GM23338 (cell line): ENCODE data around the gene DNAJB6. TPM values are rescaled to one million over a fixed set of nuclear protein-coding genes. Genes with fewer than 3 reads are reported as not detected.

Experiments
- ATAC-seq: fragments of 200-7000 bp; cut with Tn5 transposase; 3 replicates; pipeline ENCODE4 v1.9.1; 2020
- DNase-seq: peaks from one replicate; pipeline ENCODE4 v3.0.0-alpha.2; 2015; ENCODE audit warnings: low spot score
- H2AFZ ChIP-seq: fragments of 200-600 bp; sonication (generic); 2 replicates; pipeline ENCODE4 v1.8.0; 2016; ENCODE audit warnings: antibody characterized with exemption, mild to moderate bottlenecking, moderate library complexity
- H3F3A ChIP-seq: fragments of 200-600 bp; sonication (generic); replicated peaks from 2 replicates; pipeline ENCODE4 v1.8.0; 2017; ENCODE audit warnings: antibody characterized with exemption, mixed run types, low read depth
- H3K27ac ChIP-seq: fragments of 200-600 bp; sonication (generic); 2 replicates; pipeline ENCODE4 v1.6.1; 2016; ENCODE audit warnings: low read depth
- H3K27me3 ChIP-seq: fragments of 200-600 bp; sonication (generic); 2 replicates; pipeline ENCODE4 v1.8.0; 2016; ENCODE audit warnings: mild to moderate bottlenecking, mixed run types, moderate library complexity; ENCODE audit not compliant: insufficient read depth
- H3K36me3 ChIP-seq: fragments of 200-600 bp; sonication (generic); 2 replicates; pipeline ENCODE4 v1.8.0; 2016; ENCODE audit warnings: mild to moderate bottlenecking; ENCODE audit not compliant: insufficient read depth
- H3K4me1 ChIP-seq: fragments of 200-600 bp; sonication (generic); 2 replicates; pipeline ENCODE4 v1.8.0; 2016; ENCODE audit warnings: mild to moderate bottlenecking, moderate library complexity; ENCODE audit not compliant: insufficient read depth
- H3K4me2 ChIP-seq: fragments of 200-600 bp; sonication (generic); 2 replicates; pipeline ENCODE4 v1.7.1; 2017; ENCODE audit warnings: mixed run types
- H3K4me3 ChIP-seq: fragments of 200-600 bp; sonication (generic); 2 replicates; pipeline ENCODE4 v1.6.1; 2016; ENCODE audit warnings: mixed run types
- H3K79me2 ChIP-seq: fragments of 200-600 bp; sonication (generic); replicated peaks from 2 replicates; pipeline ENCODE4 v1.8.0; 2017; ENCODE audit warnings: mild to moderate bottlenecking; ENCODE audit not compliant: insufficient read depth
- H3K9me2 ChIP-seq: fragments of 200-600 bp; sonication (generic); 2 replicates; pipeline ENCODE4 v1.8.0; 2017; ENCODE audit not compliant: insufficient read depth
- H4K20me1 ChIP-seq: fragments of 200-600 bp; sonication (generic); replicated peaks from 2 replicates; pipeline ENCODE4 v1.8.0; 2017; ENCODE audit warnings: mild to moderate bottlenecking; ENCODE audit not compliant: insufficient read depth
- H3K27ac Mint-ChIP-seq: 2 replicates; pipeline ENCODE4 v1.8.0; 2020; ENCODE audit warnings: inconsistent platforms, mild to moderate bottlenecking, moderate library complexity, mixed read lengths
- H3K27me3 Mint-ChIP-seq: 3 replicates; pipeline ENCODE4 v1.8.0; 2022; ENCODE audit warnings: low read depth, mild to moderate bottlenecking, moderate library complexity, mixed read lengths, inconsistent platforms; ENCODE audit not compliant: insufficient read depth, poor library complexity
- H3K36me3 Mint-ChIP-seq: 3 replicates; pipeline ENCODE4 v1.8.0; 2021; ENCODE audit warnings: low read depth, mild to moderate bottlenecking, inconsistent platforms, moderate library complexity, mixed read lengths
- H3K4me1 Mint-ChIP-seq: 3 replicates; pipeline ENCODE4 v1.8.0; 2020; ENCODE audit warnings: mild to moderate bottlenecking, inconsistent platforms, mixed read lengths
- H3K4me3 Mint-ChIP-seq: 3 replicates; pipeline ENCODE4 v1.8.0; 2021; ENCODE audit warnings: moderate library complexity, mild to moderate bottlenecking, inconsistent platforms, mixed read lengths
- H3K9me3 Mint-ChIP-seq: 3 replicates; pipeline ENCODE4 v1.8.0; 2020; ENCODE audit warnings: moderate library complexity, mild to moderate bottlenecking, inconsistent platforms, mixed read lengths
- CREB1 ChIP-seq: fragments of 250-450 bp; sonication (Bioruptor Pico); IDR thresholded peaks from 2 replicates; pipeline ENCODE4 v1.5.0; 2020; ENCODE audit warnings: low read depth, mild to moderate bottlenecking, moderate library complexity
- EZH2 ChIP-seq: fragments of 200-600 bp; sonication (generic); IDR thresholded peaks from one replicate; pipeline ENCODE4 v1.8.0; 2017; ENCODE audit warnings: antibody characterized with exemption, mild to moderate bottlenecking, low read depth; ENCODE audit not compliant: unreplicated experiment
- EZH2phosphoT487 ChIP-seq: fragments of 200-600 bp; sonication (generic); IDR thresholded peaks from one replicate; pipeline ENCODE4 v1.8.1; 2018; ENCODE audit warnings: antibody characterized with exemption; ENCODE audit not compliant: unreplicated experiment
- JUNB ChIP-seq: IDR thresholded peaks from one replicate; pipeline ENCODE4 v1.6.1; 2016; ENCODE audit warnings: antibody characterized with exemption; ENCODE audit not compliant: unreplicated experiment
- NANOG ChIP-seq: IDR thresholded peaks from 2 replicates; pipeline ENCODE4 v1.6.1; 2016; ENCODE audit warnings: antibody characterized with exemption, borderline replicate concordance
- POLR2AphosphoS5 ChIP-seq: IDR thresholded peaks from 2 replicates; pipeline ENCODE4 v1.6.1; 2016; ENCODE audit warnings: antibody characterized with exemption, low read depth
- STAT1 ChIP-seq: IDR thresholded peaks from one replicate; pipeline ENCODE4 v1.6.1; 2016; ENCODE audit warnings: antibody characterized with exemption; ENCODE audit not compliant: unreplicated experiment
- ZNF114 ChIP-seq: fragments of 250-450 bp; sonication (Bioruptor Pico); IDR thresholded peaks from 2 replicates; pipeline ENCODE4 v1.5.0; 2020; ENCODE audit warnings: mild to moderate bottlenecking, moderate library complexity
- ZNF331 ChIP-seq: fragments of 250-450 bp; sonication (Bioruptor Pico); IDR thresholded peaks from 2 replicates; pipeline ENCODE4 v1.5.0; 2020; ENCODE audit warnings: low read depth, mild to moderate bottlenecking, moderate library complexity
- polyA plus RNA-seq: library from polyadenylated mRNA; unstranded; fragments of >200 nt; fragmentation: Nextera tagmentation; extraction: Ambion mirVana; gene quantifications from 2 replicates; pipeline ENCODE4 v1.2.1, GENCODE V29; 2016
- total RNA-seq: library from RNA; depleted of rRNA; stranded (reverse); fragments of >200 nt; shearing (Covaris generic); gene quantifications from 2 replicates; pipeline ENCODE4 v1.2.3, GENCODE V29; 2014
- TF ChIP-seq, protein P1 (sequence below), 2 experiments: fragments of 200-600 bp in 1 of 2; sonication (generic) in 1 of 2; conservative IDR thresholded peaks; 2 replicates each; pipeline versions ENCODE4 v1.5.1 to v1.6.1; 2016 to 2017; ENCODE audit warnings: antibody characterized with exemption in 2 of 2, low read depth in 2 of 2, mild to moderate bottlenecking in 2 of 2, moderate library complexity in 1 of 2
- TF ChIP-seq, protein P2 (sequence below): IDR thresholded peaks from 2 replicates; pipeline ENCODE4 v1.6.1; 2016; ENCODE audit warnings: antibody characterized with exemption
- TF ChIP-seq, protein P3 (sequence below): fragments of 250-450 bp; sonication (Bioruptor Pico); IDR thresholded peaks from 2 replicates; pipeline ENCODE4 v1.5.0; 2020; ENCODE audit warnings: mild to moderate bottlenecking, moderate library complexity
- TF ChIP-seq, protein P4 (sequence below): IDR thresholded peaks from one replicate; pipeline ENCODE4 v1.6.1; 2018; ENCODE audit warnings: antibody characterized with exemption; ENCODE audit not compliant: unreplicated experiment

The DNAJB6 gene
- total and polyA plus RNA-seq, 2 experiments from 2014 or later = 308 to 322 TPM

DNA sequence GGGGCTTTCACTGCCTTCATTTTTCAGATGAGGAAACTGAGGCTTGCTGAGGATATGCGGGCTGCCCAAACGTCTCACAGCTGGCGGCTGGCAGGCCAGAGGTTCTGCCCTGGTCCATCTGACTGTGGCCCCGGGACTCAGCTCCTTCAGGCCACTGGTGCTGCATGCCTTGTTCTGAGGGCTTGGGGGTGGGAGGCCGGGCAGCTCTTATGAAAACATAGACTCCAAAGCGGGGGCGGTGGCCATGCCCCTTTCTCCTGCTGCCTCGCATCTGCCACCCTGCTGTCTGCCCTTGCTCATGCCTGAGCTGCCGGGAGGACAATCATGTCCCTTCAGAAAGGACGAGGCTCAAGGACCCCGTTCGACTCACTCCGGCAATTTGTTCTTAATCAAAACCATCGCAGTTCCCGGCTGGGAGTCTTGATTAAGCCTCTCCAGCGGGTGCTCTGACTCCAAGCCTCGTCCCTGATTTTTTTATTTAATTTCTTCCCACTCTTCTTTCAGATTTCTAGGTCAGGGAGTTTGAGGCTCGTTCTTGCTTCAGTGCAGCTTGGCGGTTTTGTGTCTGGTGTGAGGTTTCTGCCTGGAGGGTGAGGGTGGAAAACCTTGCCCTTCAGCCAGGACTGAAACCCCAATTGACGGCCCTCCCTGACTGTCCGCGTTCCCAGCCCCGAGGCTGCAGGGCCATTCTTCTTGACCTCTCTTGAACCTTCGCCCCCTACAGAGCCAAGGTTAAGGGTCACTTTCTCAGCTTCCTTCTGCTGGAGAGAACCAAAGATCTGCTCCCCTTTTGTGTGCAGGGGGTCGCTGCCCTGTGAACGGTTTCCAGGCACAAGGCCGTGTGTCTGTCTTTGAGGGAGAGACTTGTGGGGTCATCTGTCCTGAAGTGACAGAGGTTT lies 120.8 kb downstream of the DNAJB6 start:
- no peaks in the 10 kb centered on the region for H3F3A ChIP-seq
- no peaks in the 10 kb centered on the region for H3K4me1 ChIP-seq
- no peaks in the 10 kb centered on the region for H3K9me2 ChIP-seq
- H3K4me1 Mint-ChIP-seq = no peaks in the 10 kb centered on the region
- no peak overlapping the region for H3K27ac ChIP-seq
- H3K4me2 ChIP-seq = no peak overlapping the region
- H3K4me3 ChIP-seq = no peak overlapping the region
- no peak overlapping the region for H3K27ac Mint-ChIP-seq
- H4K20me1 ChIP-seq = no peaks in the 10 kb centered on the region
- DNase-seq = no peak
- no peak for TF ChIP-seq EZH2
- TF ChIP-seq JUNB = no peak
- TF ChIP-seq, protein P1, sequence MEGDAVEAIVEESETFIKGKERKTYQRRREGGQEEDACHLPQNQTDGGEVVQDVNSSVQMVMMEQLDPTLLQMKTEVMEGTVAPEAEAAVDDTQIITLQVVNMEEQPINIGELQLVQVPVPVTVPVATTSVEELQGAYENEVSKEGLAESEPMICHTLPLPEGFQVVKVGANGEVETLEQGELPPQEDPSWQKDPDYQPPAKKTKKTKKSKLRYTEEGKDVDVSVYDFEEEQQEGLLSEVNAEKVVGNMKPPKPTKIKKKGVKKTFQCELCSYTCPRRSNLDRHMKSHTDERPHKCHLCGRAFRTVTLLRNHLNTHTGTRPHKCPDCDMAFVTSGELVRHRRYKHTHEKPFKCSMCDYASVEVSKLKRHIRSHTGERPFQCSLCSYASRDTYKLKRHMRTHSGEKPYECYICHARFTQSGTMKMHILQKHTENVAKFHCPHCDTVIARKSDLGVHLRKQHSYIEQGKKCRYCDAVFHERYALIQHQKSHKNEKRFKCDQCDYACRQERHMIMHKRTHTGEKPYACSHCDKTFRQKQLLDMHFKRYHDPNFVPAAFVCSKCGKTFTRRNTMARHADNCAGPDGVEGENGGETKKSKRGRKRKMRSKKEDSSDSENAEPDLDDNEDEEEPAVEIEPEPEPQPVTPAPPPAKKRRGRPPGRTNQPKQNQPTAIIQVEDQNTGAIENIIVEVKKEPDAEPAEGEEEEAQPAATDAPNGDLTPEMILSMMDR (conservative IDR thresholded peaks at IDR 0.05; ENCODE audit: low read depth in 2 of 2) = no peak
- no peak for TF ChIP-seq STAT1
- TF ChIP-seq, protein P2, sequence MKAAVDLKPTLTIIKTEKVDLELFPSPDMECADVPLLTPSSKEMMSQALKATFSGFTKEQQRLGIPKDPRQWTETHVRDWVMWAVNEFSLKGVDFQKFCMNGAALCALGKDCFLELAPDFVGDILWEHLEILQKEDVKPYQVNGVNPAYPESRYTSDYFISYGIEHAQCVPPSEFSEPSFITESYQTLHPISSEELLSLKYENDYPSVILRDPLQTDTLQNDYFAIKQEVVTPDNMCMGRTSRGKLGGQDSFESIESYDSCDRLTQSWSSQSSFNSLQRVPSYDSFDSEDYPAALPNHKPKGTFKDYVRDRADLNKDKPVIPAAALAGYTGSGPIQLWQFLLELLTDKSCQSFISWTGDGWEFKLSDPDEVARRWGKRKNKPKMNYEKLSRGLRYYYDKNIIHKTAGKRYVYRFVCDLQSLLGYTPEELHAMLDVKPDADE = no peak
- TF ChIP-seq ZNF114 = no peak
- no peak for TF ChIP-seq EZH2phosphoT487
- TF ChIP-seq POLR2AphosphoS5 = no peak
- no peak for TF ChIP-seq CREB1
- TF ChIP-seq, protein P3, sequence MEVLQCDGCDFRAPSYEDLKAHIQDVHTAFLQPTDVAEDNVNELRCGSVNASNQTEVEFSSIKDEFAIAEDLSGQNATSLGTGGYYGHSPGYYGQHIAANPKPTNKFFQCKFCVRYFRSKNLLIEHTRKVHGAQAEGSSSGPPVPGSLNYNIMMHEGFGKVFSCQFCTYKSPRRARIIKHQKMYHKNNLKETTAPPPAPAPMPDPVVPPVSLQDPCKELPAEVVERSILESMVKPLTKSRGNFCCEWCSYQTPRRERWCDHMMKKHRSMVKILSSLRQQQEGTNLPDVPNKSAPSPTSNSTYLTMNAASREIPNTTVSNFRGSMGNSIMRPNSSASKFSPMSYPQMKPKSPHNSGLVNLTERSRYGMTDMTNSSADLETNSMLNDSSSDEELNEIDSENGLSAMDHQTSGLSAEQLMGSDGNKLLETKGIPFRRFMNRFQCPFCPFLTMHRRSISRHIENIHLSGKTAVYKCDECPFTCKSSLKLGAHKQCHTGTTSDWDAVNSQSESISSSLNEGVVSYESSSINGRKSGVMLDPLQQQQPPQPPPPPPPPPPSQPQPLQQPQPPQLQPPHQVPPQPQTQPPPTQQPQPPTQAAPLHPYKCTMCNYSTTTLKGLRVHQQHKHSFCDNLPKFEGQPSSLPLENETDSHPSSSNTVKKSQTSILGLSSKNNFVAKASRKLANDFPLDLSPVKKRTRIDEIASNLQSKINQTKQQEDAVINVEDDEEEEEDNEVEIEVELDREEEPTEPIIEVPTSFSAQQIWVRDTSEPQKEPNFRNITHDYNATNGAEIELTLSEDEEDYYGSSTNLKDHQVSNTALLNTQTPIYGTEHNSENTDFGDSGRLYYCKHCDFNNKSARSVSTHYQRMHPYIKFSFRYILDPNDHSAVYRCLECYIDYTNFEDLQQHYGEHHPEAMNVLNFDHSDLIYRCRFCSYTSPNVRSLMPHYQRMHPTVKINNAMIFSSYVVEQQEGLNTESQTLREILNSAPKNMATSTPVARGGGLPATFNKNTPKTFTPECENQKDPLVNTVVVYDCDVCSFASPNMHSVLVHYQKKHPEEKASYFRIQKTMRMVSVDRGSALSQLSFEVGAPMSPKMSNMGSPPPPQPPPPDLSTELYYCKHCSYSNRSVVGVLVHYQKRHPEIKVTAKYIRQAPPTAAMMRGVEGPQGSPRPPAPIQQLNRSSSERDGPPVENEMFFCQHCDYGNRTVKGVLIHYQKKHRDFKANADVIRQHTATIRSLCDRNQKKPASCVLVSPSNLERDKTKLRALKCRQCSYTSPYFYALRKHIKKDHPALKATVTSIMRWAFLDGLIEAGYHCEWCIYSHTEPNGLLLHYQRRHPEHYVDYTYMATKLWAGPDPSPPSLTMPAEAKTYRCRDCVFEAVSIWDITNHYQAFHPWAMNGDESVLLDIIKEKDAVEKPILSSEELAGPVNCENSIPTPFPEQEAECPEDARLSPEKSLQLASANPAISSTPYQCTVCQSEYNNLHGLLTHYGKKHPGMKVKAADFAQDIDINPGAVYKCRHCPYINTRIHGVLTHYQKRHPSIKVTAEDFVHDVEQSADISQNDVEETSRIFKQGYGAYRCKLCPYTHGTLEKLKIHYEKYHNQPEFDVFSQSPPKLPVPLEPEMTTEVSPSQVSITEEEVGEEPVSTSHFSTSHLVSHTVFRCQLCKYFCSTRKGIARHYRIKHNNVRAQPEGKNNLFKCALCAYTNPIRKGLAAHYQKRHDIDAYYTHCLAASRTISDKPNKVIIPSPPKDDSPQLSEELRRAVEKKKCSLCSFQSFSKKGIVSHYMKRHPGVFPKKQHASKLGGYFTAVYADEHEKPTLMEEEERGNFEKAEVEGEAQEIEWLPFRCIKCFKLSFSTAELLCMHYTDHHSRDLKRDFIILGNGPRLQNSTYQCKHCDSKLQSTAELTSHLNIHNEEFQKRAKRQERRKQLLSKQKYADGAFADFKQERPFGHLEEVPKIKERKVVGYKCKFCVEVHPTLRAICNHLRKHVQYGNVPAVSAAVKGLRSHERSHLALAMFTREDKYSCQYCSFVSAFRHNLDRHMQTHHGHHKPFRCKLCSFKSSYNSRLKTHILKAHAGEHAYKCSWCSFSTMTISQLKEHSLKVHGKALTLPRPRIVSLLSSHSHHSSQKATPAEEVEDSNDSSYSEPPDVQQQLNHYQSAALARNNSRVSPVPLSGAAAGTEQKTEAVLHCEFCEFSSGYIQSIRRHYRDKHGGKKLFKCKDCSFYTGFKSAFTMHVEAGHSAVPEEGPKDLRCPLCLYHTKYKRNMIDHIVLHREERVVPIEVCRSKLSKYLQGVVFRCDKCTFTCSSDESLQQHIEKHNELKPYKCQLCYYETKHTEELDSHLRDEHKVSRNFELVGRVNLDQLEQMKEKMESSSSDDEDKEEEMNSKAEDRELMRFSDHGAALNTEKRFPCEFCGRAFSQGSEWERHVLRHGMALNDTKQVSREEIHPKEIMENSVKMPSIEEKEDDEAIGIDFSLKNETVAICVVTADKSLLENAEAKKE (CRISPR knock-in tag) = no peak
- TF ChIP-seq NANOG = no peak
- TF ChIP-seq, protein P4, sequence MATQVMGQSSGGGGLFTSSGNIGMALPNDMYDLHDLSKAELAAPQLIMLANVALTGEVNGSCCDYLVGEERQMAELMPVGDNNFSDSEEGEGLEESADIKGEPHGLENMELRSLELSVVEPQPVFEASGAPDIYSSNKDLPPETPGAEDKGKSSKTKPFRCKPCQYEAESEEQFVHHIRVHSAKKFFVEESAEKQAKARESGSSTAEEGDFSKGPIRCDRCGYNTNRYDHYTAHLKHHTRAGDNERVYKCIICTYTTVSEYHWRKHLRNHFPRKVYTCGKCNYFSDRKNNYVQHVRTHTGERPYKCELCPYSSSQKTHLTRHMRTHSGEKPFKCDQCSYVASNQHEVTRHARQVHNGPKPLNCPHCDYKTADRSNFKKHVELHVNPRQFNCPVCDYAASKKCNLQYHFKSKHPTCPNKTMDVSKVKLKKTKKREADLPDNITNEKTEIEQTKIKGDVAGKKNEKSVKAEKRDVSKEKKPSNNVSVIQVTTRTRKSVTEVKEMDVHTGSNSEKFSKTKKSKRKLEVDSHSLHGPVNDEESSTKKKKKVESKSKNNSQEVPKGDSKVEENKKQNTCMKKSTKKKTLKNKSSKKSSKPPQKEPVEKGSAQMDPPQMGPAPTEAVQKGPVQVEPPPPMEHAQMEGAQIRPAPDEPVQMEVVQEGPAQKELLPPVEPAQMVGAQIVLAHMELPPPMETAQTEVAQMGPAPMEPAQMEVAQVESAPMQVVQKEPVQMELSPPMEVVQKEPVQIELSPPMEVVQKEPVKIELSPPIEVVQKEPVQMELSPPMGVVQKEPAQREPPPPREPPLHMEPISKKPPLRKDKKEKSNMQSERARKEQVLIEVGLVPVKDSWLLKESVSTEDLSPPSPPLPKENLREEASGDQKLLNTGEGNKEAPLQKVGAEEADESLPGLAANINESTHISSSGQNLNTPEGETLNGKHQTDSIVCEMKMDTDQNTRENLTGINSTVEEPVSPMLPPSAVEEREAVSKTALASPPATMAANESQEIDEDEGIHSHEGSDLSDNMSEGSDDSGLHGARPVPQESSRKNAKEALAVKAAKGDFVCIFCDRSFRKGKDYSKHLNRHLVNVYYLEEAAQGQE = no peak
- no peak for TF ChIP-seq ZNF331 (CRISPR knock-in tag)
- peaks cover 98% of the 10 kb centered on the region for H3K9me3 Mint-ChIP-seq
- H3K27me3 Mint-ChIP-seq = peaks cover 4% of the 10 kb centered on the region
- peaks cover 36% of the 10 kb centered on the region for H3K36me3 Mint-ChIP-seq
- H3K36me3 ChIP-seq = no peaks in the 10 kb centered on the region
- no peak overlapping the region for H3K4me3 Mint-ChIP-seq
- no peaks in the 10 kb centered on the region for H3K27me3 ChIP-seq
- H2AFZ ChIP-seq = no peak overlapping the region
- no peak for ATAC-seq
- H3K79me2 ChIP-seq = no peaks in the 10 kb centered on the region
